Activated naive CD4-positive, alpha-beta T cell treated with anti-CD3 and anti-CD28 coated beads for 36 hours (primary cell): ENCODE results near the gene PRAME. TPM values are rescaled to one million over a fixed set of nuclear protein-coding genes. Genes with fewer than 3 reads are reported as not detected.

Experiments
- CTCF ChIA-PET: fragments of 350-600 bp; sonication (Branson Sonifier 250); formaldehyde crosslinking; loops from one replicate; lab custom pipeline; 2021; ENCODE audit warnings: antibody characterized with exemption; lab: Charles Lee
- DNase-seq: peaks from one replicate; pipeline ENCODE4 v3.0.0-alpha.2; 2020
- H3K27ac Mint-ChIP-seq: one replicate; pipeline ENCODE4 v1.8.0; 2021; ENCODE audit warnings: mild to moderate bottlenecking, mixed read lengths
- H3K27me3 Mint-ChIP-seq: one replicate; pipeline ENCODE4 v1.8.0; 2021; ENCODE audit warnings: low read depth, mixed read lengths
- H3K36me3 Mint-ChIP-seq: one replicate; pipeline ENCODE4 v1.8.0; 2021; ENCODE audit warnings: low read depth, mixed read lengths
- H3K4me1 Mint-ChIP-seq: one replicate; pipeline ENCODE4 v1.8.0; 2021; ENCODE audit warnings: low read depth, mixed read lengths
- H3K4me3 Mint-ChIP-seq: one replicate; pipeline ENCODE4 v1.8.0; 2021; ENCODE audit warnings: mild to moderate bottlenecking, moderate library complexity, mixed read lengths
- H3K9me3 Mint-ChIP-seq: one replicate; pipeline ENCODE4 v1.8.0; 2021; ENCODE audit warnings: mixed read lengths
- intact Hi-C: fragments of 100-400 bp; cut with micrococcal nuclease; formaldehyde crosslinking; loops from one replicate; pipeline ENCODE4 v1.15.1; 2023
- total RNA-seq, 2 experiments: library from RNA; stranded (reverse); gene quantifications; one replicate each; pipeline ENCODE4 v1.2.3, GENCODE V29; 2021

Gene PRAME
- total RNA-seq, 2 experiments from 2014 or later = not detected

GRCh38 chr22:22555596-22555995 lies 3.5 kb downstream of the PRAME start:
- no peak for DNase-seq
- intact Hi-C loops = no loop called here
- Mint-ChIP-seq H3K27me3 (no peaks in the 10 kb centered on the region), H3K36me3 (no peaks in the 10 kb centered on the region), H3K4me1 (peaks cover 2% of the 10 kb centered on the region), H3K9me3 (no peaks in the 10 kb centered on the region), H3K4me3 (no peak overlapping the region), H3K27ac (no peak overlapping the region)
- CTCF ChIA-PET = interaction anchor here (1.2 kb wide), 1 partner anchor 17 kb away, joined by 4 read pairs; no protein-coding TSS in a partner anchor

DNA sequence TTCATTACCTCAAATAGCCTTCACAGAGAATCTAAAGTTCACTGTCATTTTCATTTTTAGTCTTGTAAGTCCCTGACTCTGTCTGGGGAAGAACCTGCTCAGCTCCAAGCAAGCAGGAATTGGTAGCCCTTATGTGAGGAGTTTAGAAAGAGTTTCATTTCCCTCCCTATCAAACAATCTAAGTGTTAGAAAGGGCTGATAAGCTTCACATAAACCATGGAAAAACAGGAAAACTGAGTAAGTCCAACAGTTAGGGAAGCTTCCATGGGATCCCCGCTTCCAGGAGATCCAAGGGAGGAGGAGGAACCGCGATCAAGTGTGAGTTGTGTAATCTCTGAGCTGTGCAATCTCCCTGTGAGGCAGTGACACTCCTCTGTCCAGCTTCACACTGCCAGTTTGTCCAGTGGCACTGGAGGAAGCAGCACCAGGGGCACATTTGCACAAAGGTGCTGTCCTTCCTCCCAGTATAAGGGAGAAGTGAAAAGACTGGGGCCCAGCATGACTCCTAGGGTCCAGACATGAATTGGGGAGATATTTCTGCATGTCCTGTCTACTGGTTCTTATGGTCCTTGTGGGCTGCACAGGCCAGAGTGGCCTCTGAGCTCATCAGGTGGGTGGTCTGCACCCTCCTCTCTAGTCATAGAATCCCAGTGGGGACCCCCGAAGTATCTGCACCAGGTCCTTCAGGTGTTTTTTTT lies 4.3 kb downstream of the PRAME start:
- H3K9me3 Mint-ChIP-seq = no peaks in the 10 kb centered on the region
- no peak for DNase-seq

GRCh38 chr22:22553735-22554586 lies 5.1 kb downstream of the PRAME start:
- H3K27ac Mint-ChIP-seq = no peak overlapping the region

More for the DNA sequence above, 4.3 kb downstream of the PRAME start:
- CTCF ChIA-PET = interaction anchor here (0.6 to 1.2 kb wide), 3 partner anchors 16 to 706 kb away, joined by 3 to 4 read pairs (median 3); no protein-coding TSS in a partner anchor
- peaks cover 2% of the 10 kb centered on the region for H3K4me1 Mint-ChIP-seq
- no peaks in the 10 kb centered on the region for H3K36me3 Mint-ChIP-seq
- intact Hi-C loops = no loop called here
- no peak overlapping the region for H3K27ac Mint-ChIP-seq
- no peak overlapping the region for H3K4me3 Mint-ChIP-seq
- no peaks in the 10 kb centered on the region for H3K27me3 Mint-ChIP-seq

DNA sequence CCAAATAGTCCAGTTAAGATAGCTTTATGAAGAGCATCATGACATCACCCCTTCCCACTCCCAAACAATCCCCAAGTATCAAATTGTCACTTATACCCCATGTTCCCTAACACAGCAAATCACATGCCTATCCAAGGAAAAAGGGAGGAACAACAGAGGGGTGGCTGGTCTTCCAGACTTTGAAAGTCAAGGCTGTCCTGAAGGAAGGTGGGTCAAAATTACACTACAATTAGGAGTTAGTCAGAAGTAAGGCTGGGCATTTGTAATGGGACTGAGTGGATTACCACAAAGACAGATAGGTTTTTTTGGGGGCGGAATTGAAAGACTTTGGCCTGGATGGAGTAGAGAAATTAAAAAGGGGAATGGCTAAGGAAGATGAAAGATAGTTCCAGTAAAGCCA lies 5.9 kb downstream of the PRAME start:
- intact Hi-C loops = no loop called here
- H3K36me3 Mint-ChIP-seq = no peaks in the 10 kb centered on the region
- DNase-seq = no peak
- H3K4me1 Mint-ChIP-seq = no peaks in the 10 kb centered on the region
- H3K27ac Mint-ChIP-seq = no peak overlapping the region
- no peaks in the 10 kb centered on the region for H3K9me3 Mint-ChIP-seq
- no peak overlapping the region for H3K4me3 Mint-ChIP-seq
- CTCF ChIA-PET = no interaction called here
- no peaks in the 10 kb centered on the region for H3K27me3 Mint-ChIP-seq

More at GRCh38 chr22:22553735-22554586, 5.1 kb downstream of the PRAME start:
- intact Hi-C loops = no loop called here
- no peaks in the 10 kb centered on the region for H3K36me3 Mint-ChIP-seq
- no peaks in the 10 kb centered on the region for H3K9me3 Mint-ChIP-seq
- no peak overlapping the region for H3K4me3 Mint-ChIP-seq
- H3K27me3 Mint-ChIP-seq = no peaks in the 10 kb centered on the region
- no peak for DNase-seq
- CTCF ChIA-PET = interaction anchor here (1.2 kb wide), 1 partner anchor 15 kb away, joined by 4 read pairs; no protein-coding TSS in a partner anchor
- peaks cover 1% of the 10 kb centered on the region for H3K4me1 Mint-ChIP-seq

DNA sequence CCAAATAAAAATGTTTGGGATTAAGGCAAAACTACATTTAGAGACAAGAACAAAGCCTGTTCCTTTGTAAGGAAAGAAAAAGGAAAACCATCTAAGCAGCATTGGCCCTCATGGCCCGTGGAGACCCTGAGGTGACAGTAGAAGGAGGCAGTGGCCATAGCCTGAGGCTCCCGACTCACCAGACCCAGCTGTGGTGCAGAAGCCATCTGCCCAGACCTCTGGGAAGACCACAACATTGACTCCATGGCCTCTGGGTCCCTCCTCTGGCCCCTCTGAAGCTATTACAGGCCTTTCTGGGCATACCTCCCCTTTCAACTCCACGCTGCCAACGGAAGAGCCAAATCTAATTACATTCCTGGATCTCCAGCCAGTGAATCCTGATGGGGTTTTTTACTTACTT lies 6.4 kb downstream of the PRAME start:
- Mint-ChIP-seq H3K4me3 (no peak overlapping the region), H3K27ac (no peak overlapping the region), H3K36me3 (no peaks in the 10 kb centered on the region), H3K4me1 (no peaks in the 10 kb centered on the region), H3K27me3 (no peaks in the 10 kb centered on the region), H3K9me3 (no peaks in the 10 kb centered on the region)
- intact Hi-C loops = no loop called here
- DNase-seq = no peak
- CTCF ChIA-PET = no interaction called here

DNA sequence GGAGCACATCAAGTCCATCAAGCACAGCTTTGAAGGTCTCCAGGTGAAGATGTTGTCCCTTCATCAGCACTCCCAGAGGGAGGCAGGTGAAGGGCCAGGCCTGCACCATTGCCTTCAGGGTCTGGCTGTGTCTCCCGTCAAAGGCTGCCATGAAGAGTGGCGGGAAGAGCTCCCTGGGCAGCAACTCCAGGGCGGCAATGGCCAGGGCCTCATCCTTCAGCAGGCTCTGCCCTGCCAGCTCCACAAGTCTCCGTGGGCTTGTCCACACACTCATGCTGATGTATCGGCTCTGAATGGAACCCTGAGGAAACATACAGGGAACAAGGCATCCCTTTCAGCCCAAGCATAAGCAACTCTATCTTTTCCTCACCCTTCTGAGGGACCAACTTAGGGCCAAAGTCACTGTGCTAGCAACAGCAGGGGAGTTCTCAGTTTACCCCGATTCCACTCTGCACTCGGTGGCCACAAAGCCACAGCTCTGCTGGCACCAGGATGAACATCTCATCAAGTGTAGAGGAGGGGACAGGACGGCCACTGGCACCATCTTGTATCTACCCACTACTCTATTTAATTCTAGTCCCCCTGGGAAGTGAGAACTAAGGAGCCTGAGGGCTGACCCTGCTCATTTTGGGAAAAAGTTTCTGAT lies 8.2 kb downstream of the PRAME start:
- H3K36me3 Mint-ChIP-seq = no peaks in the 10 kb centered on the region
- H3K4me3 Mint-ChIP-seq = no peak overlapping the region
- H3K27ac Mint-ChIP-seq = no peak overlapping the region
- H3K9me3 Mint-ChIP-seq = no peaks in the 10 kb centered on the region
- no peaks in the 10 kb centered on the region for H3K27me3 Mint-ChIP-seq
- no peak for DNase-seq
- CTCF ChIA-PET = interaction anchor here (0.9 to 1.1 kb wide), 3 partner anchors 8 to 88 kb away, joined by 3 to 4 read pairs (median 3); partner anchors contain the start of gene PRAME
- H3K4me1 Mint-ChIP-seq = no peaks in the 10 kb centered on the region
- intact Hi-C loops = no loop called here

DNA sequence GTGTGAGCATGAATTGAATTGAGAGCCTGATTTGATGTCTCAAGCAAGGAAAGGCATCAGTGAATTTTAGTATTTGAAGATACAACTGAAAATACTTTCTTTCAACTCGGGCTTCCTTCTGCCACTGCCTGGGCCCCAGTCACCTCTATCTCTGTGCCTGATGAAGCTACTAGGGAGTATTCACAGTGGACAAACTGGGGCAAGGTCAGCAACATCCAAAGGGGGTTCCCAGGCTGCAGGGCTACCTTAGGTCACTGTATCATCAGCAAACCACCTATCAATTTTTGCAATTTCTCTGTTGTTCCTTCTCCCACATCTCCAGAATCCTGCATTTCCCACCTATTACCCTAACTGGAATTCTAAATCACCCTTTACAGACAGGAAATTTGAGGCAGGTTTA lies 10.2 kb downstream of the PRAME start:
- Mint-ChIP-seq H3K27me3 (no peaks in the 10 kb centered on the region), H3K4me3 (no peak overlapping the region), H3K9me3 (no peaks in the 10 kb centered on the region), H3K4me1 (no peaks in the 10 kb centered on the region), H3K36me3 (no peaks in the 10 kb centered on the region), H3K27ac (no peak overlapping the region)
- no peak for DNase-seq
- CTCF ChIA-PET = no interaction called here
- intact Hi-C loops = no loop called here

- CTCF ChIA-PET = no interaction called here
Observed at GRCh38 chr22:22548317-22548716, 10.7 kb downstream of the PRAME start.

GRCh38 chr22:22547692-22548300 lies 11.3 kb downstream of the PRAME start:
- no peaks in the 10 kb centered on the region for H3K9me3 Mint-ChIP-seq
- H3K4me1 Mint-ChIP-seq = no peaks in the 10 kb centered on the region
- no peak overlapping the region for H3K27ac Mint-ChIP-seq
- H3K4me3 Mint-ChIP-seq = no peak overlapping the region
- CTCF ChIA-PET = no interaction called here
- intact Hi-C loops = no loop called here
- H3K27me3 Mint-ChIP-seq = no peaks in the 10 kb centered on the region
- H3K36me3 Mint-ChIP-seq = no peaks in the 10 kb centered on the region
- DNase-seq = no peak

More at GRCh38 chr22:22548317-22548716, 10.7 kb downstream of the PRAME start:
- no peaks in the 10 kb centered on the region for H3K27me3 Mint-ChIP-seq
- no peaks in the 10 kb centered on the region for H3K36me3 Mint-ChIP-seq
- no peaks in the 10 kb centered on the region for H3K4me1 Mint-ChIP-seq
- intact Hi-C loops = no loop called here
- H3K27ac Mint-ChIP-seq = no peak overlapping the region
- H3K9me3 Mint-ChIP-seq = no peaks in the 10 kb centered on the region
- H3K4me3 Mint-ChIP-seq = no peak overlapping the region
- DNase-seq = no peak

GRCh38 chr22:22547226-22547625 lies 11.8 kb downstream of the PRAME start:
- intact Hi-C loops = no loop called here
- CTCF ChIA-PET = no interaction called here
- H3K27ac Mint-ChIP-seq = no peak overlapping the region
- H3K9me3 Mint-ChIP-seq = no peaks in the 10 kb centered on the region
- H3K36me3 Mint-ChIP-seq = no peaks in the 10 kb centered on the region
- H3K27me3 Mint-ChIP-seq = no peaks in the 10 kb centered on the region
- H3K4me1 Mint-ChIP-seq = no peaks in the 10 kb centered on the region
- H3K4me3 Mint-ChIP-seq = no peak overlapping the region
- DNase-seq = no peak

DNA sequence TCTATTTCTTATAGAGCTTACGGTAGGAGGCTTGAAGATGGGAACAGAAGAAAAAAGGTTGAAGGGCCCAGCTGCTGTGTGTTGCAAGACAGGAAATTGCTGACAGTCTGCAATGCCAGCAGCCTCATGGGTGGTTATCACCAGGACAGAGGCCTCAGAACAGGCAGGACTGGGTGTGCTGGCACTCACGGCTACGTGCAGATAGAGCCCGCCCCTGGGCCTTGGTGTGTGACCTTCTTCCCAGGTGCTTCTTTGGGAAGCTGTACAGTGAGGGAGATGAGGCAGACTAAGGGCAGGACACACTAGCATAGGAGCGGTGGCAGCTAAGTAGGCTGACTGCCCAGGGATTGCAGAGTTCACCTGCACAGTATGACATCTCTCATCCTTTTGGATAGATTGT lies 12.6 kb downstream of the PRAME start:
- intact Hi-C loops = no loop called here
- Mint-ChIP-seq H3K4me1 (no peaks in the 10 kb centered on the region), H3K27ac (no peak overlapping the region), H3K9me3 (no peaks in the 10 kb centered on the region), H3K27me3 (peaks cover under 1% of the 10 kb centered on the region), H3K36me3 (no peaks in the 10 kb centered on the region), H3K4me3 (no peak overlapping the region)
- no peak for DNase-seq
- CTCF ChIA-PET = no interaction called here

GRCh38 chr22:22545084-22545483 lies 14.0 kb downstream of the PRAME start:
- CTCF ChIA-PET = interaction anchor here (0.7 to 1.2 kb wide), 2 partner anchors 113 to 208 kb away, joined by 3 to 4 read pairs; no protein-coding TSS in a partner anchor
- DNase-seq = no peak

More at GRCh38 chr22:22545084-22545483, 14.0 kb downstream of the PRAME start:
- intact Hi-C loops = no loop called here
- no peaks in the 10 kb centered on the region for H3K4me1 Mint-ChIP-seq
- H3K9me3 Mint-ChIP-seq = no peaks in the 10 kb centered on the region
- no peak overlapping the region for H3K27ac Mint-ChIP-seq
- no peak overlapping the region for H3K4me3 Mint-ChIP-seq
- H3K27me3 Mint-ChIP-seq = peaks cover 3% of the 10 kb centered on the region
- no peaks in the 10 kb centered on the region for H3K36me3 Mint-ChIP-seq
